Raji (cell line): ENCODE measurements around the gene CDKL2.

ENCODE experiments used
- POLR2A ChIP-seq: IDR thresholded peaks from 2 replicates; pipeline ENCODE4 v1.6.1; 2011; ENCODE audit warnings: low read depth, low read length, control low read depth; ENCODE audit not compliant: insufficient read depth

CDKL2 gene

DNA sequence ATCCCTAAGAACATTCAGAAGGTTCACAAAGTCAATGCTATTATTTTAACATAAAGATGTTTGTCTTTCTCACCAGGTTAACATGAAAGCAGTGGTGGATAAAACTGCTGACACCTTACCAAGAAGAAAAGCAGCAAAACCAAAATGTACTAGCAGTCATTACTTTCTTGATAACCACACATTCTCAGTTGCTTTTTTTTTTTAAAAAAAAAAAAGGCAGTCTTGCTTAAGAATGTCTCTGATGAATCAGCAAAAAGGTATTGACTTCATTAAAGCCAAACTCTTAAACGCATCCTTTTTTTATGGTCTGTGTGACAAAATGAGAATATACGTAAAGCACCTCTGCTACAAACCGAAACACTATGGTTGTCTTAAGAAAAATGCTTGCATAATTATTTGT lies 31.9 kb downstream of the CDKL2 start:
- no peak for TF ChIP-seq POLR2A

DNA sequence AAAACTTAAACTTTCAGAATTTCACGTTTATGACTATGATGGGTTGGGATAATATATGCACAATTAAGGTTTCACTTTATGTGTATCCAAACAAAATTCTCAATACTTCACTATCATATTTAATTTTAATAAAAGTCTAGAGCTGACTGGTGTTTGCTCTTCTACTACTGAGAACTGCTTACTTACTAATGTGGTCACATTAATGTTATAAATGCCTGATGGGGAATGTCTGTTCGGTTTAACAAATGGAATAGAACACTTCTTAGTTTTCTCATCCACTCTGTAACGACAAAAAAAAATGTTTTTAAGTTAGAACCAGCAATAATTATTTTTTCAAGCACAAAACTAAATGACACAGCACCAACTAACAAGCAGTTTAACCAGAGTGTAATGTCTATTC lies 34.3 kb downstream of the CDKL2 start:
- no peak for TF ChIP-seq POLR2A

DNA sequence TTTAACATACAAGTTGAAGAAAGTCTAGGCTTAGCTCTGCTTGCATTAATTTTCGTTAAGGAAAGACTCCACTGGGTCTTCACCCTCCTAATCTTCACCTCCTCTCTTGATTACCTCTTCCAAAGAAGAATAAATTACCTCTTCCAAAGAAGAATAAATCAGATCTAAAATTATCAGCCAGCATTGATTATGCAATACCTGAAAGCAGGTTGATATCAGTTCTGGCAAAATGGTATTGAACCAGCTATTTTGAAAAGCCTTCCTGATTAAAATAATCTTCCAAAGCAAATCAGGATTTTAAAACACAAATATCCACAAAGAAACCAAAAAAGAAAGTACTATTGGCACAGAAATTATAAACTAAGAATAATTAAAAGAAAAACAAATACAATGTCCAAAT lies 36.9 kb downstream of the CDKL2 start:
- no peak for TF ChIP-seq POLR2A

DNA sequence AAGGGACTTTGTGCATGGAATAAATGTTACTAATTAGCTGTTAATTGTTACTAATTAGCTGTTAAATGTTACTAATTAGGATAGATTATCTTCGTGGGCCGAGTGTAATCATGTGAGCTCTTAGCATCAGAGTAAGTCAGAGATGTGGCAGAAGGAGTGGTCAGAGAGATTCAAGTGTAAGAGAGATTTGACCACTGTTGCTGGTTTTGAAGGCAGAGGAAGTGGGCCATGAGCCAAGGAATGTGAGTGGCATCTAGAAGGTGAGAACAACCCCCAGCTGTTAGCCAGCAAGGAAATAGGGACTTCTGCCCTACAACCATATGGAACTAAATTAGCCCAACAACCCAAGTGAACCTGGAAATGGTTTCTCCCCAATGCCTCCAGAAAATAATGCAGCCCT lies 46.3 kb downstream of the CDKL2 start:
- no peak for TF ChIP-seq POLR2A

DNA sequence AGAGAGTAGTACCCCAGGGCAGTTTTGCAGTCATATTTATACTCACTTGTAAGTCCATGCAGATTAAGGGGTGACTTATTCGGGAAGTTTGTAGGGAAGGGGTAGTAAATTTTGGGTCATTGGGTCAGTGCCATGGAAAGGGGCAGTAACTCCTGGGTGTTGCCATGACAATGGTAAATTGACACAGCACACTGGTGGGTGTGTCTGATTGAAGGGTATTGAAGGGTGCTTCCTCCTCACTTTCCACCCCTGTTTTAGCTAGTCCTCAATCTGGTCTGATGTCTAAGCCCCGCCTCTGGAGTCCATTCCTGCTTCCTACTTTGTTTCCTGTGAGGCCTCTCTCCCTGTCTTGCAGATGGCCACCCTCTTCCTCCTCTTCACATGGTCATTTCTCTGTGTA lies 62.6 kb downstream of the CDKL2 start:
- no peak for TF ChIP-seq POLR2A

DNA sequence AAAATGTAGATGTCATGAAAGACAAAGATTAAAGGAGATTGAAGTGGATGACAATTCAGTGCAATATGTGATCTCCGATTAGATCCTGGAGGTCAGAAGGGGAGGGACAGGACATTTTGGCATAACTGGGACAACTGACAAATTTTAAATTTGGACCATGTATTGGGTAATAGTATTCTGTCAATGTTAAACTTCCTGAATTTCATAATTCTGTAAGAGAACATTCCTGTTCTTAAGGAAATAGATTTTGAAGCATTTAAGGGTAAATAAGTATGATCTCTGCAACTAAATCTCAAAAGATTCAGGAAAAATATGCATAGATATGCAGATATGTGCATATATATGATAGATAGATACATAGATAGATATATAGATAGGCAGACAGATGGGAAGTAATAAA lies 63.4 kb downstream of the CDKL2 start:
- TF ChIP-seq POLR2A: no peak

DNA sequence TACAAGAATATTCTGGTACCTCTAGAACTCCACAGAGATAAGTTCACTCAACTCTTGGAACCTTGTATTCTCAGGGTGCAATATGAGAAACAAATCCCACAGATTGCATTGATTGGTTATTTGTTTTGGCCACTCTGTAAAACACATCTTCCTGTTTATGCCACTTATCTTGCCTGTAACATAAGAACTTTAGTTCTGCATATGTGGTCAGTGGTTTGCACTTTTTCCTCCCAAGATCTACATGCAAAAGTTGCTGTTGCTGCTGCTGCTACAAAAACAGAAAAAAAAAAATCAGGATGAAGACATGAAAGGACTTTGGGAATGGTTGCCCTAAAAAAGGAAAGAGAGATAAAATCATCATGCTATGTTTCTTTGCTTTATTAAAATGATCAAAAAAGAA lies 64.8 kb downstream of the CDKL2 start:
- no peak for TF ChIP-seq POLR2A

DNA sequence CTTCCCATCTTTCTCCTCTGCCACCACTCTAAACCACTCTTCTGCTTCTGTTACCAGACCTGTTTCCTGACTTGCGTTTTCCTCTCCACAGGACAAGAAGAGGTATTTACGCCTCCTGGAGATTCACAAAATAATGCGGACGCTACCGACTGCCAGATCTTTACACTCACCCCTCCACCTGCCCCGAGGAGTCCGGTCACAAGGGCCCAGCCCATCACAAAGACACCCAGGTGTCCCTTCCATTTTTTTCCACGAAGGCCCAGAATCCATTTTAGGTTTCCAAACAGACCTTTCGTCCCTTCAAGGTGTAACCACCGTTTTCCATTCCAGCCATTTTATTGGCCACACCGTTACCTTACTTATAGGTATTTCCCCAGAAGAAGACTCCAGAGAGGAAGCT lies 66.3 kb downstream of the CDKL2 start:
- no peak for TF ChIP-seq POLR2A

DNA sequence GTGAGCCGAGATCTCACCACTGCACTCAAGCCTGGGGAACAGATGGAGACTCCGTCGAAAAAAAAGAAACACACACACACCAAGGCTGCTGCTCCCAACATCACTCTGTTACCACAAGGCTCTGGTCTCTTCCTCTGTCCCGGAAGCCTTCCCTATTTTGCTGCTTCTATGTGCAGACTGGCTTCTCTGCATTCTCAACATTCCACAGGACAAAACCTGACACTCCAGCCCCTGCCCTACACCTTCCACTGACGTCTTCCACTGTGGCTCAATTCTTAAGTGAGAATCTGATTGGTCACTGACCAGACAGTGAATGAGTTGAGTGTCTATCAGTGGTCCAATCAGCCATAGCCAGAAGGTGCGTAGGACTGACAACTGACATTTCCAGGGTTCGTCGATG lies 68.5 kb downstream of the CDKL2 start:
- no peak for TF ChIP-seq POLR2A

DNA sequence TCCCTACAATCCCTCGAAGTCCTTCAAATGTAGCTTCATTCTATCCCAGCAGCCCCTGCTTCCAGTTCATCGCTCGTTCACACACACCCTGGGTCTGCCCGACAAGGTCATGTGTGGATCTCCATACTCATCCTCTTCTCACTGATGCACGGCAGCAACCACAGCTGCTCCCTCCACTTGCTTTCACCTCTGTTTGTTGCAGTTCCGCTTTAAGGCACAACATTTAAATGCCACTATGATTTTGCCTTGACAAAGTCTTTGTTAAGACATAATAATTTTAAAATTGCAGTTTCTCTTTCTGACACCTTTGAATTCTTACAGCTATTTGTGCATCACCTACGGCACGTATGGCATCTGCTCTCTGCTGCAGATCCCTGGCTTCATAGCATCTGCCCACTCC lies 72.6 kb downstream of the CDKL2 start:
- TF ChIP-seq POLR2A: no peak

DNA sequence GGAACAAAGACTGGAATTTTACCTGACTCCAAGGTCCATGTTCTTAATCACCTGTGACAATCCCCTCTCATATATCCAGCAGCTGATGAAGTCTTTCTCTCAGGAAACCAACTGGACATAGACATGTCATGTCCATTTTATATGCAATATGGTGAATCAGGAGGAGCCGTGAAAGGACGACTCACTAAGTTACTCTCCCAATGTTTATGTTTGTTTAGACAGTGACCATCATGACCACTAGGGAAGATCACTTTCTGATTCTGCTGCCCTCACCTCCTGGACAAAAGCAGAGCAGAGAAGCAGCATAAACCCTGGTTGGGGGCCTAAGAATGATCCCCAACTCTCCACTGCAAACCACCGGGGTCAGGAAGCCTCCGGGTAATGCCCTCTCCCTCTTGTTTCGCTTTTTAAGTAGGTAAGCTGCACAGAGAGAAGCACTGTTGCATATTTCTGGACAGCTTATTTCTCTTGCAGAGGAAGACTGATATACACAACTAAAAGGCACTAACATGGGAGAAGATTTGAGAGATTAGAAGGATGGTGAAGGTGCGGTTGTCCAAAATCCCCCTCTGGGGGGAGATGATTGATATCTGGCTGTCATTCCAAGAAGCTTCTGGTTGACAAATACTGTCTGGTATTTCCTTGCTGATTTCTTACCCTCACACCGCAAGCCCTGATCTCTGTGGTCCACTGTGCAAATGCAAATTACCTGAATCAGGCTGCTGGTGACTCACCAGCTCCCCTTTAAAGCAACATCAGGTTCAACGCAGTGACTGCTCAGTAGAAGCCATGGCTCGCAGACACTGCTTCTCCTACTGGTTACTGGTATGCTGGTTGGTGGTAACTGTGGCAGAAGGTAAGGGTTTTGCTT lies 74.8 kb downstream of the CDKL2 start, which contains the start of gene ODAPH:
TSS of gene ODAPH (plus strand) at position 773 of the 871 bp plus-strand sequence. CDS start at position 790, 17 bp downstream.
- TF ChIP-seq POLR2A: no peak

DNA sequence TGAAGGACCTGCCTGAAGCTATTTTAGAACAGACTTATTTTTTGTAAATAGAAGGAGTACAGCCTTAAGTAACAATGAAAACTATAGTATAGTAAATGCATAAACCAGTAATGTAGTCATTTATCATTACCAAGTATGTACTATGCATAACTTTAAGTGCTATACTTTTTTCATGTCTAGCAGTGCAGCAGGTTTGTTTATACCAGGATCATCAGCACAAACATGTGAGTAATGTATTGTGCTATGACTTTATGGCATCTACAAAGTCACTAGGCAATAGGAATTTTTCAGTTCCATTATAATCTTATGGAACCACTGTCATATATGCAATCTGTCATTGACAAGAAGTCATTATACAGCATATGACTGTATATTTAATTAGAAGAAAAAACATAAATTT lies 77.9 kb downstream of the CDKL2 start:
- no peak for TF ChIP-seq POLR2A

DNA sequence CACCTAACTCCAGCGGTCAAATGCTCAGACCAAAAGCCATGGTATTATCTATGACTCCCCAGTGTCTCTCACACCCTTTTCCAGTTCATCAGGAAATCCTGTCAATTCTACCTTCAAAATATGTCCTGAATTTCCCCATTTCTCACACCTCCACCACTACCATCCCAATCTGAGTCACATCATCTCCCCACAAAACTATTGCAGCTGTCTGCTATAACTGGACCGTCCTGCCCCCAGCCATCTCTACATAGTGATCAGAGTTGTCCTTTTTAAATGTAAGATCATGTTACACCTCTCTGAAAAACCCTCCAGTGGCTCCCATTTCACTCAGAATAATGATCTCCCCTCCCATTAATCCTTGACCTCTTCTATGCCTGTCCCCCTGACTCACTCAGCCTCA lies 81.3 kb downstream of the CDKL2 start:
- no peak for TF ChIP-seq POLR2A

DNA sequence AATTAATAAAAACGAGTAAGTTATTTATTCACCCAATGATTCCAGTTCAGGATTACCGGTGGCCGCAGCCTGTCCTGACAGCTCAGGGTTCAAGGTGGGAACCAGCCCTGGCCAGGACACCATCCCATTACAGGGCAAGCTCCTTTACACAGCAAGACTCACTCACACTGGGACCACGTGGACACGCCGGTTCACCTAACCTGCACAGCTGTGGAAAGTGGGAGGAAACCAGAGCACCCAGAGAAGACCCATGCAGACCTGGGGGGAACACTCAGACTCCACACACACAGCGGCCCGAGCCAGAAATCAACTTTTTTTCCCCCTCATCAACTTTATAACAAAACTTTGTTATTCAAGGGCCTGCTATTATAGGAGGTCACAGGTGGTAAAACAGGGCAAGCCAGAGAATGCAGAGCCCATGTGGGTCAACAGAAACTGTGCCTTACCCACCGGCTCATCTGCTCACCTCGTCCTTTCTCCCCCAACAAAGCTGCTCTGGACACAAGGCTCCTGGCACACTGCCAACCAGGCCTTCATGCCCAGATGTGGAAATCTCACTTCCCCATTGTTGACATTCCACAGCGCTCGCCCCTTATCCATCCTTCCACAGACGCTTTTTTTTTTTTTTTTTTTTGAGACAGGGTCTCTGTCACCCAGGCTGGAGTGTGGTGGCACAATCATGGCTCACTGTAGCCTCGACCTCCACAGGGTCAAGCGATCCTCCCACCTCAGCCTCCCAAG lies 82.5 kb downstream of the CDKL2 start:
- no peak for TF ChIP-seq POLR2A

DNA sequence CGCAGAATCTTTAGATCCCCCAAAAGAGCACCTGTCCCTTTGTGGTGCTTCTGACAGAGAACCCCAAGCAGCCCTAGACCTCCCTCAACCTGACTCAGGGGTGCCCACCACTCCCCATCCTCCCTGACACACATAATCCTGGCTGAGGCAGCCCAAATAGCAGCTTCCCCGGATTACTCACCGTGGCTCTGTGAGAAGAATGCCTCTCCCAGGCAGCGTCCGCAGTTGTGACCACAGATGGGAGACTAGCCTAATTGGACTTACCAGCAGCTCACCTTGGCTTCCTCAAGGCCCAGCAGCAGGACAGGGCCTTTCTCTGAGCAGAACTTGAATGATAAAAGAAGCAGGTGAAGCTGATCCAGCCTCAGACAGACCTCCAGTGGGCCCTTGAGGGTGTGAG lies 84.8 kb downstream of the CDKL2 start:
- no peak for TF ChIP-seq POLR2A

DNA sequence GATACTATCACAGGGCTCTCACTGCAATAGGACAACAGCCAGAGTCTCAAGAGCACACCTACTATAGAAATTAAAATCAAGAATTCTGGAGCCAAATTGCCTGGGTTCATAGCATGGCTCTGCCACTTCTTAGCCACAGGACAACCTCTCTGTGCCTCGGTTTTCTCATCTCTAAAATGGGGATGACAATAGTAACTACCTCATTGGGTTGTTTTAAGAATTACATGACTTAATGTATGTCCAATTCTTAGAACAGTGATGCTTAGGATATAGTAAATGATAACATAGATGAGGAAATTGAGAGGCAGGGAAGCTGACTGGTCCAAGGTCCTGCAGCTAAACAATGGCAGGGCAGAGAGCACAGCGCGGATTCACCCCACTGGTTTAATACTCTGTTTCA lies 85.5 kb downstream of the CDKL2 start:
- TF ChIP-seq POLR2A: no peak
